ENCODE measurements around the gene HBE1.
"Not testable (repeated sequence)": the region's sequence is repeated elsewhere in the genome, so short reads cannot be mapped to it uniquely, and the experiment has no call there.

The HBE1 gene

GRCh38 chr11:5252919-5253265, 16.9 kb downstream of the HBE1 start:
- DNase-seq (ENCODE audit: low spot score) = no peak

DNA sequence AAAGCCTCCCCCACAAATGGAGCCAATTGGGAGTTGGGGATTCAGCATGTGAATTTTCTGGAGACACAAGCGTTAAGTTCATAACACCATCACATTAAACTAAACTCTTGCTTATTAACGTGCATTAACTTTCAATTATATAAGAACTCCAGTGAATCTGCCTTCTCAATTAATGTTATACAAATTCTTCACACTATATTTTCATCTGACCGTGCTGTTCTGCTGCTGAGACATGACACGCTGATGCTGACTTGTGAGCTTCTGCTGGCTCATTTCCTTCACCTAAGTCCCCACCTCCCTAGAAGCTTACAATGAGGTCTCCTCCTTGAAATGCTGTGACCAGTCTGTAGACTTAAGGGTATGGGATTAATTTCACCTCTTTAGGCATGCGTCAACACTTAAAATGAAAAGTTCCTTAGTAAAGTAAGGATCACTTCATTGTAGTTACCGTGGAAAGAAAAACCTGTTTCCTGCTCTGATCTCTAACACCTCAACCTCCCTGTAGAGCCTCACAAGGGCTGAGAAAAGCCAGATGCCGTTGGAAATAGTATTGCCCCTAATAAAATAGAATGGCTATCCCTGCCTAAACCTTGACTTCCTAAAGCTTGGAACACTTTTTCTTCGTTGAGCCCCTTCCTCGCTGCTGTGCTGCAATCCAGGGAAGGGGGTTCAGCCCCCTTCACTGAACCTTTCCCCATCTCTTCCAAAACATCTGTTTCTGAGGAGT, 17.4 kb downstream of the HBE1 start:
- Histone ChIP-seq H3K4me3 (no peak overlapping the region), H3K27ac (no peak overlapping the region)
- no peak for DNase-seq (ENCODE audit: low spot score)
- TF ChIP-seq CTCF (IDR thresholded peaks at IDR 0.05) = no peak

More at GRCh38 chr11:5252919-5253265, 16.9 kb downstream of the HBE1 start:
- TF ChIP-seq CTCF (IDR thresholded peaks at IDR 0.05) = no peak
- Histone ChIP-seq H3K27ac (no peak overlapping the region), H3K4me3 (no peak overlapping the region)

DNA sequence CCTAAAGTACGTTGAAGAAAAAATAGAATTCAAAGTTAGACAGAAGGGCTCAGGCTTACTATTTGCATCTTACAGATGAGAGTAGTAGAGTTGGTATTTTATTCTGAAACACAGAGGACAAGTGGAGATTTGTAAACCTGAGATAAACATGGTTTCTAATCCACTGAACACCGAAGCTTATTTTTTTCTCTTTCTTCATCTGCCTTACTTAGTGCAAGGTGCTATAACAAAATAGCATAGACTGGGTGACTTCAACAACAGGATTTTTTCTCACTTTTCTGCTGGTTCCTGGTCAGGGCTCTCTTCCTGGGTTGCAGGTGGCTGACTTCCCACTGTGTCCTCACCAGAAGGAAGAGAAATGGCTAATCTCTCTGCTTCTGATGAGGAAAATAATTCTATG, 18.0 kb downstream of the HBE1 start:
- no peak for TF ChIP-seq CTCF (IDR thresholded peaks at IDR 0.05)
- no peak overlapping the region for H3K4me3 ChIP-seq
- no peak overlapping the region for H3K27ac ChIP-seq
- no peak for DNase-seq (ENCODE audit: low spot score)

- Histone ChIP-seq H3K27ac (no peak overlapping the region), H3K4me3 (no peak overlapping the region)
- DNase-seq (ENCODE audit: low spot score) = no peak
- no peak for TF ChIP-seq CTCF (IDR thresholded peaks at IDR 0.05)
These were observed 19.1 kb downstream of the HBE1 start for GRCh38 chr11:5250543-5251204.

DNA sequence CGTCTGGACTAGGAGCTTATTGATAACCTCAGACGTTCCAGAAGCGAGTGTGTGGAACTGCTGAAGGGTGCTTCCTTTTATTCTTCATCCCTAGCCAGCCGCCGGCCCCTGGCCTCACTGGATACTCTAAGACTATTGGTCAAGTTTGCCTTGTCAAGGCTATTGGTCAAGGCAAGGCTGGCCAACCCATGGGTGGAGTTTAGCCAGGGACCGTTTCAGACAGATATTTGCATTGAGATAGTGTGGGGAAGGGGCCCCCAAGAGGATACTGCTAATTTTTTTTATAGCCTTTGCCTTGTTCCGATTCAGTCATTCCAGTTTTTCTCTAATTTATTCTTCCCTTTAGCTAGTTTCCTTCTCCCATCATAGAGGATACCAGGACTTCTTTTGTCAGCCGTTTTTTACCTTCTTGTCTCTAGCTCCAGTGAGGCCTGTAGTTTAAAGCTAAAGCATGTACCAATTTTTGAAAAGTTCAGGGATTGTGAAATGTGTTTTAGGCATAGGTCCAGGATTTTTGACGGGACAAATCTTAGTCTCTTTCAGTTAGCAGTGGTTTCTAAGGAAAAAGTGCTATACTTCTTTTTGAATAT, 19.8 kb downstream of the HBE1 start, which contains the start of gene HBG1:
TSS of gene HBG1 (minus strand) at position 51 of the 590 bp plus-strand sequence. CDS start 53 bp downstream, outside the sequence.
- not testable (repeated sequence) for DNase-seq (ENCODE audit: low spot score); H3K4me3 ChIP-seq; H3K27ac ChIP-seq

- DNase-seq (ENCODE audit: low spot score); H3K27ac ChIP-seq; H3K4me3 ChIP-seq: not testable (repeated sequence)
These were observed 21.2 kb downstream of the HBE1 start for GRCh38 chr11:5248498-5248897.

DNA sequence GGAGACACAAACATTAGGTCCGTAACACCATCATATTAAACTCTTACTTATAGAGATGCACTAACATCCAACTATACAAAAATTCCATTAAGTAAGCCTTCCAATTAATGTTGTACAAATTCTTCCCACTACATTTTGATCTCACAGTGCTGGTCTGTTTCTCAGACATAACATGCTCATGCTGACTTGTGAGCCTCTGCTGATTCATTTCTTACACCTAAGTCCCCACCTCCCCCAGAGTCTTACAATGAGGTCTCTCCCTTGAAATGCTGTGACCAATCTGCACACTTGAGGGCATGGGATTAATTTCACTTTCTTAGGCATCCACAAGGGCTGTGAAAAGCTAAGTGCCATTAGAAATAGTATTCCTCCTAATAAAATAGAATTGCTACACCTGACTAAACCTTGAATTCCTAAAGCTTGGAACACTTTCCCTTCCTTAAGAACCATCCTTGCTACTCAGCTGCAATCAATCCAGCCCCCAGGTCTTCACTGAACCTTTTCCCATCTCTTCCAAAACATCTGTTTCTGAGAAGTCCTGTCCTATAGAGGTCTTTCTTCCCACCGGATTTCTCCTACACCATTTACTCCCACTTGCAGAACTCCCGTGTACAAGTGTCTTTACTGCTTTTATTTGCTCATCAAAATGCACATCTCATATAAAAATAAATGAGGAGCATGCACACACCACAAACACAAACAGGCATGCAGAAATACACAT, 22.1 kb downstream of the HBE1 start:
- no peak for DNase-seq (ENCODE audit: low spot score)
- no peak for TF ChIP-seq CTCF (IDR thresholded peaks at IDR 0.05)
- Histone ChIP-seq H3K27ac (no peak overlapping the region), H3K4me3 (no peak overlapping the region)
